22Rv1 (cell line): ENCODE data around the gene THAP4.

Experiments used
- H3K27ac ChIP-seq: fragments of 450-650 bp; 2 replicates; pipeline ENCODE4 v1.5.1; 2017
- ZFX ChIP-seq: fragments of 450-650 bp; IDR thresholded peaks from 2 replicates; pipeline ENCODE4 v1.6.1; 2017; ENCODE audit warnings: antibody characterized with exemption, borderline replicate concordance
- TF ChIP-seq, protein P1 (sequence below): fragments of 450-650 bp; IDR thresholded peaks from 2 replicates; pipeline ENCODE4 v1.5.1; 2017; ENCODE audit warnings: mild to moderate bottlenecking

Gene THAP4, protein sequence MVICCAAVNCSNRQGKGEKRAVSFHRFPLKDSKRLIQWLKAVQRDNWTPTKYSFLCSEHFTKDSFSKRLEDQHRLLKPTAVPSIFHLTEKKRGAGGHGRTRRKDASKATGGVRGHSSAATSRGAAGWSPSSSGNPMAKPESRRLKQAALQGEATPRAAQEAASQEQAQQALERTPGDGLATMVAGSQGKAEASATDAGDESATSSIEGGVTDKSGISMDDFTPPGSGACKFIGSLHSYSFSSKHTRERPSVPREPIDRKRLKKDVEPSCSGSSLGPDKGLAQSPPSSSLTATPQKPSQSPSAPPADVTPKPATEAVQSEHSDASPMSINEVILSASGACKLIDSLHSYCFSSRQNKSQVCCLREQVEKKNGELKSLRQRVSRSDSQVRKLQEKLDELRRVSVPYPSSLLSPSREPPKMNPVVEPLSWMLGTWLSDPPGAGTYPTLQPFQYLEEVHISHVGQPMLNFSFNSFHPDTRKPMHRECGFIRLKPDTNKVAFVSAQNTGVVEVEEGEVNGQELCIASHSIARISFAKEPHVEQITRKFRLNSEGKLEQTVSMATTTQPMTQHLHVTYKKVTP

DNA sequence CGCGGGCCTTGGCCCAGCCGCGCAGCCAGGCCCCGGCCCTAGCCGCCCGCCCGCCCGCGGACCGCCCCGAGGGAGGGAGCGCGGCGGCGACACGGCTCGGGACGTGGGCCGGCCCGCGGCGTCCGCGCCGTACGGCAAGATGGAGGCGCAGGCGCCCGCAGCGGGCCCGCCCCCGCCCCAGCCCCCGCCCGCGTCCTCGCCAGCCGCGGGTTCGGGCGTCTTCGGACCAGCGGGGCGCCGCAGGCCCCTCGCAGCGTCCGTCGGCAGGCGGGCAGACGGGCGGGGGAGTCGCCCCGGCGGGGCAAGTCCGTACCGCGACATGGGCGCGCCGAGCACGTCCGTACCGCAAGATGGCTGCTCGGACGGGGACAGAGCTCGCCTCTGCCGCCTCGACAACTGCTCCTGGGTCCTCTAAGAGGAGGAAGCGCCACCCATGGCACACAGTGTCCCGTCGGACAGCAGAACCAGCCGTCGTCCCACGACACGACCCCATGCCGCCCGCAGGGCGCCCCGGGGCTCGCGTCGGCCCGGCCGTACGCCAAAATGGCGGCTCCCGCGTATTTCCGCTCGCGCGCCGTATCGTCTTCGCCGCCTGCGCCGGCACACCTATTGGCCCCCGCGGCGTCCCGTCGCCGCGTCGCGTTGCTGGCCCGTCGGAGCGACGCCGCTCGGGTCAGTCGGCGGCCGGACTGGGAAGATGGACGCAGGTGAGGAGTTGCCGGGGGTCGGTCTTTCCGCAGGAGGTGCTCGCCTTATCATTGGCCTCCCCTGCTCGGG is at the start of gene THAP4, which contains the start of gene ATG4B:
Gene THAP4 (minus strand): TSS at position 141 of the 777 bp plus-strand sequence. CDS start 141 bp downstream, outside the sequence.
Gene ATG4B (plus strand): TSS at position 676 of the 777 bp plus-strand sequence. CDS start 22 bp downstream, at position 698.
- TF ChIP-seq ZFX, result no peak
- TF ChIP-seq, protein P1, sequence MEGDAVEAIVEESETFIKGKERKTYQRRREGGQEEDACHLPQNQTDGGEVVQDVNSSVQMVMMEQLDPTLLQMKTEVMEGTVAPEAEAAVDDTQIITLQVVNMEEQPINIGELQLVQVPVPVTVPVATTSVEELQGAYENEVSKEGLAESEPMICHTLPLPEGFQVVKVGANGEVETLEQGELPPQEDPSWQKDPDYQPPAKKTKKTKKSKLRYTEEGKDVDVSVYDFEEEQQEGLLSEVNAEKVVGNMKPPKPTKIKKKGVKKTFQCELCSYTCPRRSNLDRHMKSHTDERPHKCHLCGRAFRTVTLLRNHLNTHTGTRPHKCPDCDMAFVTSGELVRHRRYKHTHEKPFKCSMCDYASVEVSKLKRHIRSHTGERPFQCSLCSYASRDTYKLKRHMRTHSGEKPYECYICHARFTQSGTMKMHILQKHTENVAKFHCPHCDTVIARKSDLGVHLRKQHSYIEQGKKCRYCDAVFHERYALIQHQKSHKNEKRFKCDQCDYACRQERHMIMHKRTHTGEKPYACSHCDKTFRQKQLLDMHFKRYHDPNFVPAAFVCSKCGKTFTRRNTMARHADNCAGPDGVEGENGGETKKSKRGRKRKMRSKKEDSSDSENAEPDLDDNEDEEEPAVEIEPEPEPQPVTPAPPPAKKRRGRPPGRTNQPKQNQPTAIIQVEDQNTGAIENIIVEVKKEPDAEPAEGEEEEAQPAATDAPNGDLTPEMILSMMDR, result no peak
- peak within 1 kb of the TSS; percentile 94 for H3K27ac ChIP-seq

DNA sequence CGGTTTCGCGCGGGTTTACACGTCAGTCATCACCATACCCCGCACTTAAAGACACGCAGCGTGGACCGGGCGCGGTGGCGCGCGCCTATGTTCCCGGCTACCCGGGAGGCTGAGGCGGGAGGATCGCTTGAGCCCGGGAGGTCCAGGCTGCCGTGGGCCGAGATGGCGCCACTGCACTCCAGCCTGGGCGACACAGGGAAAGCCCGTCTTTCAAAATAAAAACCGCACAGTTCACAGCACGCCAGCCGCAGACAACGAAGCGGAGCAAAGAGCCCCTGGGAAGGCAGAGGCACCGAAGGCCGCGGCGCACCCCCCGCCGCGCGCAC is 49.3 kb upstream of the THAP4 start:
- peak overlapping the region; percentile 90 for H3K27ac ChIP-seq
- TF ChIP-seq, protein P1, result no peak

DNA sequence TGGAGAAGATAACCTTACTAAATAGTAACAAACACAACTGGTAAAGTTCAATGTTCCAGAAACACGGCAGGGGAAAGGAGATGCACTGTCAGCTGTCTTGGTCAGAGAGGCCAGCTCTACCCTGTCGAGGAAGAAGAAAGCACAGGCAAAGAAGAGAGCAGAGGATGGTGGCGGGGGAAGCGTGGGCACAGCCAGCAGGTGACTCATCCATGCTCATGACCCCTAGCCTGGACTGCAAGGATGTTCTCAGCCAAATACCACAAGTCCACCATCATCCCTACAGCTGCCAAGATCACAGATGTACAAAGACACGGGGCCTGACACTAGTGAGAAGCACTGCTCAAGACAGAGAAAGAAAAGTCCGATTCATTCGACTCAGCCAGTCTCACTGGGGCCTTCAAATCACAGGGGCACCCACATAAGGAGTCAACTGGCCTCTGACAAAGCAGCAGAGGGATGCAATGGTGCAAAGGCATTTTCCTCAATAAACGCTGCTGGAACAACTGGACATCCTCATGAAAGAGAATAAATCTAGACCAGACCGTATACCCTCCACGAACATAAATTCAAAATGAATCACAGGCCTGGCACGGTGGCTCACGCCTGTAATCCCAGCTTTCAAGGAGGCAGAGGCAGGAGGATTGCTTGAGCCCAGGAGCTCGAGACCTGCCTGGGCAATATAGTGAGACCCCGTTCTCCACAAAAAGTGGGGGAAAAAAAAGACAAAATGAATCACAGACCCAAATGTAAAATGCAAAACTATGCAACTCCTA is 44.1 kb upstream of the THAP4 start:
- H3K27ac ChIP-seq, result no peak overlapping the region
- TF ChIP-seq, protein P1, result no peak
- TF ChIP-seq ZFX, result no peak

DNA sequence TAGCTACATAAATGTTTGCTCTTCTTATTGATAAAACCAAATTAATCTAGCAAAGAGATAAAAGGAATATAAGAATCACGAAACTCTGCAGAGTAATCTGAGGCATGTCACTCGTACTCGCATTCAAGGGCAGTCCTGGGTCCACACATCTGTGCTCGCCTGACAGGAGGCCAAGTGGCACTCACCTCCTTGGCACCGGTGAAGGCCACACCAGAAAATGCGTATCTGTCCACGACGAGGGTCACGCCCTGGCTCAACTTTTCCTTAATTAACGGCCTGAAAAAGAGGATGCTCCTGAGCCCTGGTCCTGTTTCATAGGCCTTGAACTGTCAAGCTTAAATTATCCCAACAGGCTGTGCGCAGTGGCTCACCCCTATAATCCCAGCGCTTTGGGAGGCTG is 43.1 kb upstream of the THAP4 start:
- H3K27ac ChIP-seq, result no peak overlapping the region
- TF ChIP-seq, protein P1, result no peak
- TF ChIP-seq ZFX, result no peak

DNA sequence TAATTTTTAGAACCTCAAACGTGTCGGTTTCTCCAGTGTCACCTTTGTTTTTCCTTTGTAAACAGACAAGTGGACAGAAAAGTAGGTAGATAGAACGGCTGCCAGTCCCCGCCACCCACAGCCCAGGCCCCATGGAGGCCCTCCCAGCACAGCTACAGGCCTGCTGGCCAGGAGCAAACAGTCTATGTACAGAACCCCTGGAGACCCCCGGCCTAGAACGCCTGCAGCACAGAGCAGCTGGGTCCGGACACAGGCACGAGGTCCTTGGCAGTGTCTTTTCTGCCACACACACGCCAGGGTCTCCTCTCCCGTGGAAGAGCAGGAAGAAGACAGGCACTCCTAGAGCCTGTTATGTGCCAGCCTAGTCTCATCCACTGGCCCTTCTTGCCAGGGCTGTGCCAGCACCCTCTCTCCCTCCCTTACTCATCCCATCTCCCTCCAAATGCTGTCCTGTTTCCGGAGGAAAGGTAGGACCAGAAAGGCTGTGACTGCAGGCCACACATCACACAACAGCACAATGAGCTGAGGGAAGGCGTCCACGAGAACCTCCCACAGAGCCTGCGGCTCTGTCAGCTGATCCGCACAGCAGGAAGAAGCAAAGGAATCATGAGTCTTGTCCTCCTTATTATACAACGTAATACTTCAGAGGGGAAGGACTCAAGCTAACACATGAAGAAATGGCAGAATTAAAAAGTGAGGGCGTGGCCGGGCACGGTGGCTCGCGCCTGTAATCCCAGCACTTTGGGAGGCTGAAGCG is 42.0 kb upstream of the THAP4 start:
- H3K27ac ChIP-seq, result no peak overlapping the region
- no peak for TF ChIP-seq ZFX
- TF ChIP-seq, protein P1, result no peak

DNA sequence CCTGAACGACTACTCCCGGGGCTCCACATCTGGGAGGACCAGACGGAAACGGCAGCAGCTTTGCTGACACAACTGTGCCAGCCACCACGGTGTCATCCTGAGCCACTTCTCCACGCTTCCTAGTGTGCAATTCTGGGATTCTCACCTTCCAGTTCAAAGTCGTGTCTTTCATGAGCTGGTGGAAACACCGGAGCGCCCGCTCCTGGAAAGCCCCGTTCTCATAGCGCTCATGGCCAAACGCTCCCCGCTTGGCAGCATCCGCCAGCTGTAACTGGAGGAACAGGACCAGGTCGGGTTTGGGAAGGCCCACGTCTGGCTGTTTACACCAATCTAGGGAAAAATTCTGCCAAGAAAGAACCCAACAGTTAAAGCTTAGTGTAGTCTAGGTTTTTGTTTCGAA is 41.3 kb upstream of the THAP4 start:
- TF ChIP-seq, protein P1, result no peak
- TF ChIP-seq ZFX, result no peak
- H3K27ac ChIP-seq, result no peak overlapping the region
